Measurements from ENCODE around the gene CPNE8.

Gene CPNE8

GRCh38 chr12:38633511-38633910, 271.9 kb downstream of the CPNE8 start:
- no peak for DNase-seq (ENCODE audit: low read depth in 2 of 2)

GRCh38 chr12:38629064-38629463, 276.3 kb downstream of the CPNE8 start:
- DNase-seq (ENCODE audit: low read depth in 2 of 2), result no peak

- DNase-seq (ENCODE audit: low read depth in 2 of 2), result no peak
Measured at GRCh38 chr12:38628288-38628687, 277.1 kb downstream of the CPNE8 start.

- no peak for DNase-seq (ENCODE audit: low read depth in 2 of 2)
Measured at GRCh38 chr12:38625306-38625705, 280.1 kb downstream of the CPNE8 start.

GRCh38 chr12:38614171-38614570, 291.2 kb downstream of the CPNE8 start:
- no peak for DNase-seq (ENCODE audit: low read depth in 2 of 2)

GRCh38 chr12:38610808-38611350, 294.5 kb downstream of the CPNE8 start:
- no peak for DNase-seq (ENCODE audit: low read depth in 2 of 2)

GRCh38 chr12:38607295-38607694, 298.1 kb downstream of the CPNE8 start:
- no peak for DNase-seq (ENCODE audit: low read depth in 2 of 2)

Measured in stimulated activated CD4-positive, alpha-beta T cell treated with anti-CD3 and anti-CD28 coated beads, Interleukin-1b, Interleukin-23, amount 100 ng/mL, for 1 hour (primary cell).